Glomerular visceral epithelial cell (primary cell): ENCODE results near the gene CD200R1L.

Experiments used
- DNase-seq: peaks from one replicate; pipeline ENCODE4 v3.0.0-alpha.2; 2016; ENCODE audit errors: extremely low spot score

The CD200R1L gene

GRCh38 chr3:112791736-112792135 lies 54.9 kb downstream of the CD200R1L start:
- DNase-seq, result no peak

GRCh38 chr3:112789787-112790186 lies 56.9 kb downstream of the CD200R1L start:
- DNase-seq, result no peak

- no peak for DNase-seq
Measured at GRCh38 chr3:112786881-112787579, 59.6 kb downstream of the CD200R1L start.

- no peak for DNase-seq
Measured at GRCh38 chr3:112786002-112786590, 60.6 kb downstream of the CD200R1L start.

GRCh38 chr3:112785321-112786001 lies 61.2 kb downstream of the CD200R1L start:
- DNase-seq, result no peak

- no peak for DNase-seq
Measured at GRCh38 chr3:112782491-112782890, 64.2 kb downstream of the CD200R1L start.

GRCh38 chr3:112781599-112781998 lies 65.1 kb downstream of the CD200R1L start:
- no peak for DNase-seq

GRCh38 chr3:112779558-112780480 lies 66.8 kb downstream of the CD200R1L start:
- DNase-seq, result no peak

- no peak for DNase-seq
Measured at GRCh38 chr3:112779011-112779410, 67.7 kb downstream of the CD200R1L start.

GRCh38 chr3:112778353-112778948 lies 68.2 kb downstream of the CD200R1L start:
- peak; percentile 42 for DNase-seq

GRCh38 chr3:112777811-112778210 lies 68.9 kb downstream of the CD200R1L start:
- DNase-seq, result no peak

GRCh38 chr3:112776836-112777235 lies 69.8 kb downstream of the CD200R1L start:
- no peak for DNase-seq

GRCh38 chr3:112776000-112776399 lies 70.7 kb downstream of the CD200R1L start:
- no peak for DNase-seq

- no peak for DNase-seq
Measured at GRCh38 chr3:112775011-112775742, 71.5 kb downstream of the CD200R1L start.

- DNase-seq, result peak; percentile 16
Measured at GRCh38 chr3:112774293-112774926, 72.3 kb downstream of the CD200R1L start.

- no peak for DNase-seq
Measured at GRCh38 chr3:112773864-112774263, 72.8 kb downstream of the CD200R1L start.

GRCh38 chr3:112770951-112771350 lies 75.7 kb downstream of the CD200R1L start:
- no peak for DNase-seq

GRCh38 chr3:112770032-112770626 lies 76.5 kb downstream of the CD200R1L start:
- DNase-seq, result peak; percentile 19

GRCh38 chr3:112769286-112769978 lies 77.2 kb downstream of the CD200R1L start:
- DNase-seq, result no peak
